NCI-H2171 (cell line): Measurements from ENCODE around the gene PPM1G.
"Not testable (repeated sequence)": the region's sequence is repeated elsewhere in the genome, so short reads cannot be mapped to it uniquely, and the experiment has no call there.

ENCODE experiments used
- DNase-seq: peaks from one replicate; lab custom pipeline; 2025; lab: John Stamatoyannopoulos, UW

Gene PPM1G

GRCh38 chr2:27409321-27410073, at the start of gene PPM1G:
Gene PPM1G, minus strand, starts transcription at chr2:27409591. Its CDS starts 169 bp downstream, at chr2:27409422.
- peak; percentile 98 for DNase-seq

- no peak for DNase-seq
Measured at GRCh38 chr2:27453968-27454367, 44.6 kb upstream of the PPM1G start.

- no peak for DNase-seq
Measured at GRCh38 chr2:27451095-27451494, 41.7 kb upstream of the PPM1G start.

GRCh38 chr2:27448381-27448780, 39.0 kb upstream of the PPM1G start:
- DNase-seq: no peak

- no peak for DNase-seq
Measured at GRCh38 chr2:27446057-27446456, 36.7 kb upstream of the PPM1G start.

GRCh38 chr2:27445615-27446014, 36.2 kb upstream of the PPM1G start:
- no peak for DNase-seq

- DNase-seq: no peak
Measured at GRCh38 chr2:27445155-27445554, 35.8 kb upstream of the PPM1G start.

GRCh38 chr2:27442920-27443282, 33.5 kb upstream of the PPM1G start:
- no peak for DNase-seq

- peak; percentile 93 for DNase-seq
Measured at GRCh38 chr2:27441958-27442919, 32.8 kb upstream of the PPM1G start, which contains the start of gene KRTCAP3. Gene KRTCAP3, plus strand, starts transcription at chr2:27442381. Its CDS starts 32 bp downstream, at chr2:27442413.

GRCh38 chr2:27441226-27441926, 32.0 kb upstream of the PPM1G start:
- no peak for DNase-seq

- DNase-seq: no peak
Measured at GRCh38 chr2:27435628-27436027, 26.2 kb upstream of the PPM1G start.

- DNase-seq: no peak
Measured at GRCh38 chr2:27431395-27431794, 22.0 kb upstream of the PPM1G start.

GRCh38 chr2:27428978-27429541, 19.7 kb upstream of the PPM1G start:
- peak; percentile 60 for DNase-seq

GRCh38 chr2:27428213-27428977, 19.0 kb upstream of the PPM1G start, which contains the start of gene NRBP1:
Gene NRBP1, plus strand, starts transcription at chr2:27428631. Its CDS starts 4,643 bp downstream, at chr2:27433274.
- peak; percentile 96 for DNase-seq

GRCh38 chr2:27427863-27428212, 18.4 kb upstream of the PPM1G start:
- no peak for DNase-seq

- DNase-seq: not testable (repeated sequence)
Measured at GRCh38 chr2:27425039-27425438, 15.6 kb upstream of the PPM1G start.

GRCh38 chr2:27422958-27423357, 13.6 kb upstream of the PPM1G start:
- no peak for DNase-seq

- DNase-seq: no peak
Measured at GRCh38 chr2:27421660-27422250, 12.4 kb upstream of the PPM1G start.

GRCh38 chr2:27420996-27421395, 11.6 kb upstream of the PPM1G start:
- no peak for DNase-seq

GRCh38 chr2:27416151-27416550, 6.8 kb upstream of the PPM1G start:
- no peak for DNase-seq
